ENCODE results near the gene EPAS1. TPM values are rescaled to one million over a fixed set of nuclear protein-coding genes. Genes with fewer than 3 reads are reported as not detected.
A peak's percentile ranks its signal among the peaks of the same experiment; 100 is the strongest.

EPAS1 gene
- total and polyA plus RNA-seq, 9 of the 15 experiments (the other 6 are each of a cell fraction or from before 2014, with no cell fraction given): 0.25 to 11.2 (median 4.1) TPM

DNA sequence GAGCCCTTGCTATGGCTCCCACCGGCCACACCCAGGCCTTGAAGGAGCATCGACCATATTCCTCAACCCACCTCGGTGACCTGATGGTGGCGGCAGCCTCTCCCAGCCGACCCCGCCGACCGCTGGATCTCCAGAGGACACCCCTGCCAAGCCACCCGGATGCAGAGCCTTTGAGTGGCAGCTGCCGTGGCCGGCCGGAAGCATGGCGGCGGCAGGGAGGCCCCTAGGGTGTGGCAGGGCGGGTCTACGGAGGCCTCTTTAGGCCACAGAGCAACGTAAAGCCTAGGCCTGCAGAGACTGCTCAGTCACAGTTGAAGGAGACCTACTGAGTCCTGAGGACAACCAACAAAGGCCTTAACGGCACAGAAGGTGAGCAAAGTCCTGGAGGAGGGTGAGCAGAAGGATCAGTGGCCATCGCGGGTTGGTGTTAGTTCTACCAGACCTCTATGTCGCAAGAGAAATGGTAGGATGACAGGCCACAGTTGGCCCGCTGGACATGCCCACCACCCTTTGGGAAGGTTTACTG is 131.8 kb downstream of the EPAS1 start (continued):
- TF ChIP-seq HEY1 (CRISPR knock-in tag; IDR thresholded peaks at IDR 0.05; ENCODE audit: borderline replicate concordance) (no peak), XRCC4 (IDR thresholded peaks at IDR 0.05; ENCODE audit: extremely low read depth, insufficient read depth, insufficient read length) (no peak), TCF7 (IDR thresholded peaks at IDR 0.05; ENCODE audit: borderline replicate concordance) (no peak), ZNF830 (CRISPR knock-in tag; IDR thresholded peaks at IDR 0.05) (0 out of 2 replicates have a peak, but pooled peaks have one; percentile 31), FUS (optimal IDR thresholded peaks at IDR 0.05; ENCODE audit: low read depth, low read length) (no peak), BRCA1 (IDR thresholded peaks at IDR 0.05) (no peak), BRCA1 (CRISPR knock-in tag; IDR thresholded peaks at IDR 0.05) (no peak), HDAC2 (IDR thresholded peaks at IDR 0.05) (no peak), KLF1 (tag; IDR thresholded peaks at IDR 0.05) (peak; percentile 95), U2AF1 (optimal IDR thresholded peaks at IDR 0.05; ENCODE audit: low read depth, low read length) (no peak), ATF1 (CRISPR knock-in tag; IDR thresholded peaks at IDR 0.05) (no peak), ATF1 (tag; IDR thresholded peaks at IDR 0.05) (peak; percentile 72), FOSL1 (tag; conservative IDR thresholded peaks at IDR 0.05) (no peak), SMAD1 (IDR thresholded peaks at IDR 0.05; ENCODE audit: low read depth, low read length, partially characterized antibody) (no peak)
- TF ChIP-seq, protein P1, sequence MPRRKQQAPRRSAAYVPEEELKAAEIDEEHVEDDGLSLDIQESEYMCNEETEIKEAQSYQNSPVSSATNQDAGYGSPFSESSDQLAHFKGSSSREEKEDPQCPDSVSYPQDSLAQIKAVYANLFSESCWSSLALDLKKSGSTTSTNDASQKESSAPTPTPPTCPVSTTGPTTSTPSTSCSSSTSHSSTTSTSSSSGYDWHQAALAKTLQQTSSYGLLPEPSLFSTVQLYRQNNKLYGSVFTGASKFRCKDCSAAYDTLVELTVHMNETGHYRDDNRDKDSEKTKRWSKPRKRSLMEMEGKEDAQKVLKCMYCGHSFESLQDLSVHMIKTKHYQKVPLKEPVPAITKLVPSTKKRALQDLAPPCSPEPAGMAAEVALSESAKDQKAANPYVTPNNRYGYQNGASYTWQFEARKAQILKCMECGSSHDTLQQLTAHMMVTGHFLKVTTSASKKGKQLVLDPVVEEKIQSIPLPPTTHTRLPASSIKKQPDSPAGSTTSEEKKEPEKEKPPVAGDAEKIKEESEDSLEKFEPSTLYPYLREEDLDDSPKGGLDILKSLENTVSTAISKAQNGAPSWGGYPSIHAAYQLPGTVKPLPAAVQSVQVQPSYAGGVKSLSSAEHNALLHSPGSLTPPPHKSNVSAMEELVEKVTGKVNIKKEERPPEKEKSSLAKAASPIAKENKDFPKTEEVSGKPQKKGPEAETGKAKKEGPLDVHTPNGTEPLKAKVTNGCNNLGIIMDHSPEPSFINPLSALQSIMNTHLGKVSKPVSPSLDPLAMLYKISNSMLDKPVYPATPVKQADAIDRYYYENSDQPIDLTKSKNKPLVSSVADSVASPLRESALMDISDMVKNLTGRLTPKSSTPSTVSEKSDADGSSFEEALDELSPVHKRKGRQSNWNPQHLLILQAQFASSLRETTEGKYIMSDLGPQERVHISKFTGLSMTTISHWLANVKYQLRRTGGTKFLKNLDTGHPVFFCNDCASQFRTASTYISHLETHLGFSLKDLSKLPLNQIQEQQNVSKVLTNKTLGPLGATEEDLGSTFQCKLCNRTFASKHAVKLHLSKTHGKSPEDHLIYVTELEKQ (CRISPR knock-in tag; IDR thresholded peaks at IDR 0.05): no peak
- TF ChIP-seq, protein P2, sequence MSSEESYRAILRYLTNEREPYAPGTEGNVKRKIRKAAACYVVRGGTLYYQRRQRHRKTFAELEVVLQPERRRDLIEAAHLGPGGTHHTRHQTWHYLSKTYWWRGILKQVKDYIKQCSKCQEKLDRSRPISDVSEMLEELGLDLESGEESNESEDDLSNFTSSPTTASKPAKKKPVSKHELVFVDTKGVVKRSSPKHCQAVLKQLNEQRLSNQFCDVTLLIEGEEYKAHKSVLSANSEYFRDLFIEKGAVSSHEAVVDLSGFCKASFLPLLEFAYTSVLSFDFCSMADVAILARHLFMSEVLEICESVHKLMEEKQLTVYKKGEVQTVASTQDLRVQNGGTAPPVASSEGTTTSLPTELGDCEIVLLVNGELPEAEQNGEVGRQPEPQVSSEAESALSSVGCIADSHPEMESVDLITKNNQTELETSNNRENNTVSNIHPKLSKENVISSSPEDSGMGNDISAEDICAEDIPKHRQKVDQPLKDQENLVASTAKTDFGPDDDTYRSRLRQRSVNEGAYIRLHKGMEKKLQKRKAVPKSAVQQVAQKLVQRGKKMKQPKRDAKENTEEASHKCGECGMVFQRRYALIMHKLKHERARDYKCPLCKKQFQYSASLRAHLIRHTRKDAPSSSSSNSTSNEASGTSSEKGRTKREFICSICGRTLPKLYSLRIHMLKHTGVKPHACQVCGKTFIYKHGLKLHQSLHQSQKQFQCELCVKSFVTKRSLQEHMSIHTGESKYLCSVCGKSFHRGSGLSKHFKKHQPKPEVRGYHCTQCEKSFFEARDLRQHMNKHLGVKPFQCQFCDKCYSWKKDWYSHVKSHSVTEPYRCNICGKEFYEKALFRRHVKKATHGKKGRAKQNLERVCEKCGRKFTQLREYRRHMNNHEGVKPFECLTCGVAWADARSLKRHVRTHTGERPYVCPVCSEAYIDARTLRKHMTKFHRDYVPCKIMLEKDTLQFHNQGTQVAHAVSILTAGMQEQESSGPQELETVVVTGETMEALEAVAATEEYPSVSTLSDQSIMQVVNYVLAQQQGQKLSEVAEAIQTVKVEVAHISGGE (CRISPR knock-in tag; IDR thresholded peaks at IDR 0.05): peak in 1 of 3 experiments; percentile 58; a peak in 1 of 6 replicates
- TF ChIP-seq, protein P3, sequence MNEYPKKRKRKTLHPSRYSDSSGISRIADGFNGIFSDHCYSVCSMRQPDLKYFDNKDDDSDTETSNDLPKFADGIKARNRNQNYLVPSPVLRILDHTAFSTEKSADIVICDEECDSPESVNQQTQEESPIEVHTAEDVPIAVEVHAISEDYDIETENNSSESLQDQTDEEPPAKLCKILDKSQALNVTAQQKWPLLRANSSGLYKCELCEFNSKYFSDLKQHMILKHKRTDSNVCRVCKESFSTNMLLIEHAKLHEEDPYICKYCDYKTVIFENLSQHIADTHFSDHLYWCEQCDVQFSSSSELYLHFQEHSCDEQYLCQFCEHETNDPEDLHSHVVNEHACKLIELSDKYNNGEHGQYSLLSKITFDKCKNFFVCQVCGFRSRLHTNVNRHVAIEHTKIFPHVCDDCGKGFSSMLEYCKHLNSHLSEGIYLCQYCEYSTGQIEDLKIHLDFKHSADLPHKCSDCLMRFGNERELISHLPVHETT (CRISPR knock-in tag; conservative IDR thresholded peaks at IDR 0.05 in 1 of 2, IDR thresholded peaks at IDR 0.05 in 1 of 2): no peak
